C1 segment of cervical spinal cord (tissue), 14 donors: ENCODE measurements around the gene CADM4.

ENCODE experiments used
- DNase-seq, 14 donors: peaks; one replicate each; lab custom pipeline; 2025; lab: John Stamatoyannopoulos, UW

CADM4 gene

DNA sequence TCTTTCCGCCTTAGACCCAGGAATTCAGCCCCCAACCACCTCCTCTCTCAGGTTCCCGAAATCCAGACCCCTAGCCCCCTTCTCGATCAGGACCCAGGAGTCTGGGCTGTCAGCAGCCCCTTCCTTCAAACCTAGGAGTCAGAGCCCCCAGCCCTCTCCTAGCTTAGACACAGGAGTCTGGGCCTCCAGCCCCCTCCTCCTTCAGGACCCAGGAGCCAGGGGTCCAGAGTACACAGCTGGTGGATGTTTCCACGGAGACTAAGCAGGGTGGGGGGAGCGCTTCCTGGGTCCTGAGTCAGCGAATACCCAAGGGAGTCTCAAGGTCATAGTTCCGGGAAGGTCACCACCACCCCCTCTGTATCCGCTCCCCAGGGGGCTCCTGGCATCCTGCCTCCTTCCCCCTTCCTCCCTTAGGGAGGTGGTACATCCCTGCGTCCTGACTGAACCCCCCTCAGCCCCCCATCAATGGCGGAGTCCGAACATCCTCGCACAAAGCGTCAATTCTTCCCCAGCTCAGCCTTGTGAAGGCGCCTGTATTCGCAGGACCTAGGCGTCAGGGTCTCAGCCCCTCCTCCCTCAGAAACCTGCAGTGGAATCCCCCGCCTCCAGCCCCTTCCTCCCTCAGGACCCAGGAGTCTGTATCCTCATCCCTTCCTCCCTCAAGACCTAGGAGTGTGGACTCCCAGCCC, 4.6 kb downstream of the CADM4 start:
- DNase-seq = peak in 13 of 14 donors; percentile 21 to 93 (median 69)

DNA sequence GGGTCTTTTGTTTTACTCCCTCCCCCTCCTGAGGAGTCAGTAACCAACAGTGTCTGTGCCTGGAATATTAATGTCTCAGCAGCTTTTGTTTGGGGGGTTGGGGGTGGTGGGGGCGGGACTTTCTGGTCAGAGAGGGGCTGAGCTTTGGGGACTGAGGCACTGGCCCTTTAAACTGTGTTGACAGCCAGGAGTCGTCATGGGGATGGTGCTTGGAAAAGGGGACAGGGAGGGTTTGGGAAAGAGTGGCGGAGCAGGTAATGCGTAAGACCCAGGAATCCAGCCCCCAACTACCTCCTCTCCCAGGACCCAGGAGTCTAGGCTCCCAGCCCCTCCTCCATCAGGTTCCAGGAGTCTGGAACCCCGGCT, 5.2 kb downstream of the CADM4 start:
- DNase-seq = peak in 12 of 14 donors; percentile 22 to 80 (median 54)

DNA sequence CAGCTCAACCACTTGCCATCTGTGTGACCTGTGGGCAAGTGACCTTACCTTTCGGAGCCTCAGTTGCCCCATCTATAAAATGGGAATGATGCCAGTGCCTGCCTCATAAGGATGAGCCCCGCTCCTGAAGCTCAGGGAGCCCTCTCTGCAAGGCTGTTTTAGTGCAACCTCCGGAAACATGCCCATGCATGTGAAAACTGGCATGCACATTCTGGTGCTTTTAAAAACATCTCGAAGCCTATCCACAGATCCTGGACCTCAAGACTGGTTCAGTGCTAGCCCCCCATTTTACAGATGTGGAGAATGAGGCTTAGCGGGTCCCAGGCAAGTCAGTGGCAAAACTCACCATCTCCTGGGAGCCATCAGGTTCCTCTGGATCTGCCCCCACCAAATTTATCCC, 5.6 kb downstream of the CADM4 start:
- peak in 3 of 14 donors; percentile 8 to 60 (median 45) for DNase-seq

DNA sequence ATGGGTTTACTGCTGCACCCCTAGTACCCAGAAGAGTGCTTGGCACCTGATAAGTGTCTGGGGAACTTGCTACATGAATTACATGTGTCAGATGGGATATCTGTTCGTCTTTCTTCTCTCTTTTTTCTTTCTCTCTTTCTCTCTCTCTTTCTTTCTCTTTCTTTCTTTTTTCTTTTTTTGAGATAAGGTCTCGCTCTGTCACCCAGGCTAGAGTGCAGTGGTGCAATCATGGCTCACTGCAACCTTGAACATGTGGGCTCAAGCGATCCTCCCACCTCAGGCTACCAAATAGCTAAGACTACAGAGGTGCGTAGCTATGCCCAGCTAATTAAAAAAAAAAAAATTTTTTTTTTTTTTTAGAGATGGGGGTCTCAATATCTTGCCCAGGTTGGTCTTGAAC, 6.1 kb downstream of the CADM4 start:
- no peak for DNase-seq

DNA sequence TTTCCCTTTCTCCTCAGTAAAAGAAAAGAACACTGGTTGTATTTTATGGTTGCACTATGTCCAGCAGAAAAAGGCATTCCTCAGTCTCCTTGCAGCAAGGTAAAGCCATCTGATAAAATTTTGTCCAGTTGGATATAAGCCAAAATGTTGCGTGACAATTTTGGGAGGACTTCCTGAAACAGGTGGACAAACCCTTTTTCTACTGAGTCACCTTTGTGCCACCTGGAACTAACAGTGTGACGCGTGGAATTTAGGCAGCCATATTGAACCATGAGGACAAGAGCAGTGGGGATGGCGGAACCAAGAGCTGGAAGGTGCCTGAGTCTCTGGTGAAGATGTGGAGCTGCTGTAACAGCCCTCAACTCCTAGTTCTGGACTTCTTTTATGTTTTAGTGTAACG, 8.2 kb downstream of the CADM4 start:
- no peak for DNase-seq

DNA sequence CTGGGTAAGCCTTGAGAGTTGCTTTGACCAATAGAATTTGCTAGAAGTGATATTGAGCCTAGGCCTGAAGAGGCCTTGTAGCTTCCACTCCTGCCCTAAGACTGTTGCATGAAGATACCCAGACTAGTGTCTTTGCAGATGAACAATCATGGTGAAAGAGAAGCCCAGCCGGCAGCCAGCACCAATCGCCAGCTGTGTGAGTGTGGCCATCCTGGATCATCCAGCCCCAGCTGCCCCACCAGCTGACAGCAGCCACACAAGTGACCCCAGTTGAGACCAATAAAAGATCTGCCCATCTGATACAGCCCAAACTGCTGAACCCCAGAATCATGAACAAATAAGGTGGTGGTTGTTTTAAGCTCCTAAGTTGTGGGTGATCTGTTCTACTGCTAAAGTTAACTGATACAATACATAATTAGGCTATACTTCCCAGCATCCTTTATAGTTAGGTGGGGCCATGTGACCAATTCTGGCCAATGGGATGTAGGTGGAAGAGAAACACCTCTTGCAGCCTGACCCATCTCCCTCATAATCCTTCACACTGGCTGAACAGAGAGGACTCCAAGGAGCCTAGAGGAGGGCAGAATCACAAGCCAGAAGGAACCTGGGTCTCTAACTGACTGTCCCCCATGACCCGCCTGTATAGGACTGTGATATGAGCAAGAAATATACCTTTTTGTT, 10.9 kb downstream of the CADM4 start:
- DNase-seq = peak in 3 of 14 donors; percentile 2 to 31 (median 3)

DNA sequence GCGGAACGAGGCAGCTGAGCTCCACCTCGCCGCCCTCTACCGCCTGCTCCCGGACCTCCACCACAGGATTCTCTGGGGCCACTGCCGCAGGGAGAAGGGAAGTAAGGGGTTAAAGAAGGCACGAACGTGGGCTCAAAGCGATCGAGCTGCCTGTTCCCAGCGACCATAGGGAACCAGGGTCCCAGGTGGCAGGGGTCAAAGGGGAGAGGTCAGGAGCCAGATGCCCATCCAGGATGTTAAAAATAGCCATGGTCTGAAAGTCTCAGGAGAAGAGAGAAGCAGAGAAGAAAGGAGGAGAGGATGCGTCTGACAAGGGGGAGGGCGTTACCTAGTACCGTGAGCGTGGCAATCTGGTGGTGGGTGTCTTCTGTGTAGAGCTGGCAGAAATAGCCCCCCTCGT, 12.8 kb downstream of the CADM4 start:
- no peak for DNase-seq

DNA sequence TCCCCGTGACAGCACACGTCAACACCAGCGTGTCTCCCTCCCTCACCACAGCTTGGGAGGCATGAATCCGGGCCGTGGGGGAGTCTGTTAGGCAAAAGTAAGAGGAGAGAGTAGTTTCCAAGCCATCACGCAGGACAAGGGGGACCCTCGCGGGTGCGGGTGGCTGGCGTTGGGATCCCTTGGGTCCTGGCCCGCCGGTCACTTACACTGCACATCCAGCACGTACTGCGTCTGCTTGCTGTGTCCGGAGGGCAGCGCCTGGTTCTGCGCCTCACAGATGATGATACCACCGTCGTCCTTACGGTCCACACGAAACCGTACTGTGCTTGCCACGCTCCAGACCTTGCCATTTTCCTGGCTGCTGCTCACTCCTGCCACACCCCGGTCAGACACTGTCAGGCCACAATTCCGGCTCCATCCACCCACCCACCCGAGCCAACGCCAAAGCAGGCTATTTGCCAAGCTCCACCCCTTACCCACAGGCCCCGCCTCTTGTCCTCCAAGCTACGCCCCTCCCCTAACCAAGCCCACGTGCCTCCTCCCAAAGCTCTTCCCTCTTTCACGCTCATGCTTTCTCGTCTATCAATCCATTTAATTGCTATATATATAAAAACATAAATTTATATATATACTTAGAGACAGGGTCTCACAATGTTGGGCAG, 13.6 kb downstream of the CADM4 start:
- DNase-seq = peak in 2 of 14 donors; percentile 24 to 59

DNA sequence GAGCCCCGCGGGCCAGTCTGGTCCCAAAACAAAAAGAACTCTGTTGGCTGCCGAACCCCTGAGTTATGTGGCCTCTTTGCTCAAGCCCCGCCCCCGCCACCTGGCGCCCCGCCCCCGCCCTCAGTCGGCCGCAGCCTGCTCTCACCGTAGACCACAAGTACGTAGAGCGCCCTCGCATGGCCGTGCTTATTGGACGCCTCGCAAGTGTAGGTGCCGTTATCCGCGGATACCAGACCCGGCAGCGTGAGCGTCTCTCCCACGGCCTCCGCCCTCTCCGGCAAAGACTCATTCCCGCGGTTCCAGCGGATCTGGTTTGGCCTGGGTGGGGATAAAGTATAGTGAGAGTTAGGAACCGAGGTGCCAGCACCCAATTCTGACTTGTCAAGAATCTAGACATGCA, 14.7 kb downstream of the CADM4 start:
- DNase-seq = no peak

DNA sequence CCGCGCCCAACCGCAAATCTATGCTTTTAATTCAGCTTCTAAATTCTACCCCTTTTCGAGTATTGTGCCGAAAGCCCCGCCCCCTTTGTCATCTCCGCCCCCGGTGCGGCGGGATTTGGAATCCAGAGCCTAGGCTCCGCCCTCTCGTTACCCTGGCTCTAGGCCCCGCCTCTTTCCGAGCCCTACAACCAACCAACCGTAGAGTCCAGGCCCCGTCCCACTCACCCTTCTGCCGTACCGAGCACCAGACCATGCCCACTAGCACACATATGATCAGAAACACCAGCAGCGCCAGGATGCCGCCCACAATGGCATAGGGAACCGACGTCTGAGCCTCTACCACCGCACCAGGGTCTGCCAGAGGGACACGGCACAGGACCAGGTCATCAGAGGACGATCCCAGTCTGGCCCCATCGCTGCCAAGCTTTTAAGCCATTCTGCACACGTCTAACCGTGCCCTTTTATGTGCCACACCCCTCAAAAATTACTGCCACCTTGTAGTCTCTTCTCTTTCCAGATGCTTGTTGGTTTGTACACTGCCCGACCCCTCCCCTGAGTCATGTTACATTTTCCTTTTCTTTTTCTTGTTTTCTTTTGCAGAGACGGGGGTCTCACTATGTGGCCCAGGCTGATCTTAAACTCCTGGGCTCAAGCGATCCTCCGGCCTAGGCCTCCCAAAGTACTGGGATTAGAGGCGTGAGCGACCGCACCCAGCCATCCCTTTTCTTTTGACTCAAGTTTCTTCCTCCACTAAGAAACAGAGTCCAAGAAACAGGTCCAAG, 15.6 kb downstream of the CADM4 start:
- DNase-seq = no peak

DNA sequence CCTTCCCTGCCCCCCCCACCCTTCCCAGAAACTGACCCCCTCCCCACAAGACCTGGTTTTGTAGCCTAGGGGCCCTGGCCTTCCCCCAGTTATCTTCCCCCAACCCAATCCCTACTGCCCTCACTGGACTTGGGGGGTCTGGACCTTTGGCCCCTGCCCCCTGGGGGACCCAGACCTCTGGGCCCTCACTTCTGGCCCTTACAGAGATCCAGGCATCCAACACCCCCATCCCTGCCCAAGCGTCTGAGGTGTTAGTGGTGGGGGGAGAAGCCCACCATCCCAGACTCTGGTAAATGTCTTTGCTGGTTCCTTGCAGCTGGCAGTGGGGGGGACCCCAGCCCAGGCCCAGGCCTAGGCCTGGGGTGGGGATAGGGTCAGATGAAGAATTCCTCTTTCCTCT, 16.7 kb downstream of the CADM4 start:
- no peak for DNase-seq

DNA sequence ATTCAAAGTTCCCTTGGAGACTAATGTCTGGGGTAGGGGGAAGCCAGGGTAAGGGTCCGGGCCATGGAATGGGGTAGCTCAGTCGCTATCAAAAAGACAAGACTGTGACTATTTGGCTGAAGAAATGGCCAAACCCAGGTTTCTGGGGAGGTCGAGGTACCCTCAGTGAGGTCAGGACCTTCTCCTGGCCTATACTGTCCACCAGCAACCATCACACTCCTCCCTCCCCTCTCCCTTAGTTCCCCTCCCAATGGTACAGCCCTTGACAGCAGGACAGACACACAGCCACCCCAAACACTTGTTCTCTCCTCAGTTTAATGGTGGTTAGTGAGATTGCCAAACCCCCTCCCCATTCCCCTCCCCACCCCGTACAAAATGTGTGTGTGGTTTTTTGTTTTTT, 17.6 kb downstream of the CADM4 start:
- no peak for DNase-seq

DNA sequence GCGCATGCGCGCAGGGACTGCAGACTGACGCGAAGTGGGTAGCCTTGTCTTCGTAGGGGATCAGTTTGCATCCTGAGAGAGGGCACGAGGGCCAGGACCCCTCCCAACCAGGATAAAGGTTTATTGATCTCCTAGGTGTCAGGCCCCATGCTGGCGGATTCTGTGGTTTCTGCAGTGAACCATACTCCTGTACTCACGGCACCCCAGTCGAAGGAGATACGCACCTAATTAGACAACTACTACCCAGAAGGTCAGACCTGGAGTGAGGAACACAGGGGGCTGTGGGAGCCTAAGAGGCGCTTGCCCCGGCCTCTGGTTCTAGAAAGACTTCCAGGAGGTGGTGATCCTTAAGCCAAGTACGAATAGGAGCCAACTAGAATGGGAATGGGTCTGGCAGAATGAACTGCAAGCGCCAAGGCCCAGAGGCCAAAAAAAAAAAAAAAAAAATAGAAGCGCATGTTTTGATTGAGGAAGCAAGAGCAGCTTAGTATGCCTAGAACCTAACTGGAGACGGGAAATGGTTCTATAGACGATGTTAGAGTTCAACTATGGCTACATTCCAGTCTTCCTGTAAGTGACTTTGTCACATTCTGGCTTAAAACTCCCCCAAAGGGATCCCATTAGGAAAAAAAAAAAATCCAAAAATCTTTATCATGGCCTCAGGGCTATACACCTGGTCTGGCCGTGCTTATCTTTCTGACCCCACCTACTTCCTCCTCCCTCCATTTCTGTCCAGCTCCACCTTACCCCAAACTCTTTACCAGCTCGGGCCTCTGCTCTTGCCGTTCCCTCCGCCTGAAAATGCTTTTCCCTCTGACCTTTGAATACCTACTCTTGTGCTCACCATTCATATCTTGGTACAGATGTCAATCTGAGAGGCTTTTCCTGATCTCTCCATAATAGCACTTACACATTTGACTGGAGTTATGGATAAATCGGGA, 19.3 kb downstream of the CADM4 start:
- no peak for DNase-seq

DNA sequence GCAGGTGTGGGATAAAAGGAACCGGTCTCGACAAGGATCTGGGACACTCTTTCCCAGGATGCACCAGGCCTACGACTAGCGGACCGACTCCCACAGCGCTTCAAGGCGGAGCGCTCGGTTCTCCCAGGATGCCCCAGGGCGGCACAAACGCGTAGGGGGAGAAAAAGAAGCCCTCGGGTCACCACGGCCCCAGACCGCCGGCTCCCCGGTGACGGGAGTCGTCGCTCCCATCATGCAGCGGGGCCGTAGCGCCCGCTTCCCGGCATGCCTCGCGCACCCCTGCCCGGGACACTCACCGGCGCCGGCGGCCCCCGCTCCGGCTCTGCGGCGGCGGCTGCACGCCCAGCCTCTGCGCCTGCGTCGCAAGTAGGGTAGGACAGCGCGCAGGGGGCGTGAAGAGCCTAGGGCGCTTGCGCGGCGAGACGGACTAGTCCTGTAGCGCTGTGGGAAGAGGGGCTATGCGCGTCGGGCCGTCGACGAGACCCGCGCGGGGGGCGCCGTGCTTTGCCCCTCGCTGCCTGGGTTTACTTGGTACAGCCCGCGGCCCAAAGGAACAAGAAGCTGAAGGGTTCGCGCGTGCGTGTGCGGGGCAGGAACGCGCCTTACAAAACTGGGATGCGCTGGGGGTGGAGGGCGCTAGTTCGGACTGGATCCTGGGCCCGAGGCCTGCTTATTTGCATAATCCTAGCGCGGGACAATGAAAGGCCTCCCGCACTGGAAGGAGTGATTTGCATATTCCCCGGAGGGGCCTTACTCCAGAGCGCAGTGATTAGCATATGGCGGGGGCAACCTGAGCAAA, 20.2 kb downstream of the CADM4 start, which contains the start of gene ZNF428:
Gene ZNF428 (minus strand): TSS at position 368 of the 799 bp plus-strand sequence. CDS start 5,325 bp downstream, outside the sequence.
- DNase-seq = peak; percentile 62 to 96 (median 90)

DNA sequence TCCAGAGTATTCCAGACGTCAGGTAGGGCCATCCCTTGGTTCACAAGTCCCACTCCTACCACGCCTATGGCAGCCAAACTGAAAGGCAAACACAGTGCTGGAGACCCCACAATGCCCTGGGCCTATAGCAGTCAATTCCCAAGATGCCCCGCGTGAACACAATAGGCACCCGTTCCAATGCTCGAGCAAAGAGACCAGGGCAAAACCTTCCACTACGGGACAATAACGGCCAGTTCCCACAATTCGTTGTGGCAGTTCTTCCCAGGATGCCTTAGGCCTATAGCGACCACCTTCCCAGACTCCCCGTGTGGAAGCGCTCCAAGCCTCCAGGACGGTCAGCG, 20.8 kb downstream of the CADM4 start:
- DNase-seq = peak in 4 of 14 donors; percentile 41 to 83 (median 64)

DNA sequence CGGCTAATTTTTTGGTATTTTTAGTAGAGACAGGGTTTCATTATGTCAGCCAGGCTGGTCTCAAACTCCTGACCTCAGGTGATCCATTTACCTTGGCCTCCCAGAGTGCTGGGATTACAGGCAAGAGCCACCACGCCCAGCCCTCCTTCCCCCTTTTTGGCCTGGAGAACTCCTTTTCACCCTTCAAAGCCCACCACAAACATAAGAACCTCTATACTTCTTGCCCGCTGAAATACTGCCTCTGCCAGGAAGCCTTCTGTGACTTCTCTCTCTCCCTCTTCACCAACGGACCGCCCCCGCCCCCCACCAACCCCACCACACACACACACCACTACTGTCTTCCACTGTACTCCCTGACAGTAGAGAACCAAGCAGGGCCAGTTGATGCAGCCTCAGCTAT, 22.7 kb downstream of the CADM4 start:
- no peak for DNase-seq

DNA sequence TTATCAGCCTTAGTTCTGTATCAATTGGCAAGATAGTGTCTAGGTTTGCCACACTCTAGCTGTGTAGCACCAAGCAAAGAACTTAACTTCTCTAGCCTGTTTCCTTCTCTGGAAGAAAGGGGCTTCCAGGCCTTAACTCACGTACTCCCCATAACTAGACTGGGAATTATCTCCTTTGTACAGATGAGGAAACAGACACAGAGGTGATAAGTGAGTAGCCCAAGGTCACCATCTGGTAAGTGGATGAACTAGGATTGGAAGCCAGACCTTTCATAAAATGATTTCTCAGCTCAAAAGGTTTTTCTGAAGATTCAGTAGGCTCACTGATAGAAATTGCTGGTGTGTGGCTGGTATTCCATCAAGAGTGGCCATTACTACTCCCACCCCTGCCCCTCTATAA, 23.3 kb downstream of the CADM4 start:
- no peak for DNase-seq

DNA sequence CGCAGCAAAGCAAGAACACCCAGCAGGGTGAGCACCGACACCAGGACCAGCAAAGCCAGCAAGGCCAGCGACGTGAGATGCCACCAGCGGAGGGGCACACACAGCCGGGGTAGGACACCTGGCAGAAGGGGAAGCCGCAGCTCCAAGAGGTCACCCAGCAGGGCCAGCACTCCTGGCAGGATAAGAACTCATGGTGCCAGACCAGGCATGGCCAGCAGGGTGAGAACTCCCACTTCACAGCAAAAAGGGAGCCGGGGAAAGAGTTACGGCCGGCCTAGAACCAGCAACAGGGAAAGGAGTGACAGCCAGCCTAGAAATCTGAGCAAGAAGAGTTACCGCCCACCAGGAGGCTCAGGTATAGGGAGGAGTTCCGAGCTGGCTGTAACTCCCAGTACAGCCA, 27.3 kb downstream of the CADM4 start:
- no peak for DNase-seq

DNA sequence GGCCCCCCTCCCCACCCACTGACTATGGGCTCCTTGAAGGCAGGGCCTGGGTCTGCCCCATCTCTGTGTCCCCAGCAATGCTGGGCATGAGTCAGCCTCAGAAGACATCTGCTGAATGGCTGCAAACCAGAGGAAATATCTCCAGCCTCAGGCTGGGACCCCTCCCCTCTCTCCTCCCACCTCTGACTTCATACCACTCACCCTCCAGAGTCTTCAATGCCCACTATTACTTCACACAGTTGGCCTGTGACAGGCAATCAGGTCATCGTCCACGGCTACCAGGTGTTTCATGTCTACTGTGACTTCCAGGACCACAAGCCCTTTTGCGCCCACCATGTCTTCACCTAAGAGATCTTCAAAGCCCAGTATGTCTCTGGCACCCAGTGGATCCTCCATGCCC, 27.9 kb downstream of the CADM4 start, which contains the start of gene SRRM5:
Gene SRRM5 (plus strand): TSS at position 301 of the 400 bp plus-strand sequence. CDS start 34 bp downstream, at position 335.
- no peak for DNase-seq

DNA sequence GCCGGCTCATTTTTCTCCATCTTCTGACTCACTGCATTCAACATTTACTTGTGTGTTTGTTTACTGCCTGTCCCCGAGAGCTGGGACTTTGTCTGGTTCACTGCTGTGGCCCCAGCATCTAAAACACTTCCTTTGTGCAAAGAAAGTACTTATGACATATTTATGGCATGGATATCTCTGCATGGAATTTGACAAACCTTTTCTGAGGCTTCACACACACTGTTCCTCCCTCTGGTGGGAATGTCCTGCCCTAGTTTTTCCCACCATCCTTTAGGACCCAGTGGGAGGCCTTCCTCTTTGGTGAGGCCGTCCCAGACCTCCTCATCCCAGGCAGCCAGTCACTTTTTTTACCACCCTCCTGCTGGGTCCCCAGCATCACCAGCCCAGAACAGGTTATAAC, 29.2 kb downstream of the CADM4 start:
- DNase-seq = no peak
